Activated effector memory CD4-positive, alpha-beta T cell treated with Interleukin-2 at 50 U/mL for 16 hours (primary cell): Measurements from ENCODE around the gene PRAME.

ENCODE experiments used
- DNase-seq: peaks from one replicate; pipeline ENCODE4 v3.0.0-alpha.2; 2020

The PRAME gene

DNA sequence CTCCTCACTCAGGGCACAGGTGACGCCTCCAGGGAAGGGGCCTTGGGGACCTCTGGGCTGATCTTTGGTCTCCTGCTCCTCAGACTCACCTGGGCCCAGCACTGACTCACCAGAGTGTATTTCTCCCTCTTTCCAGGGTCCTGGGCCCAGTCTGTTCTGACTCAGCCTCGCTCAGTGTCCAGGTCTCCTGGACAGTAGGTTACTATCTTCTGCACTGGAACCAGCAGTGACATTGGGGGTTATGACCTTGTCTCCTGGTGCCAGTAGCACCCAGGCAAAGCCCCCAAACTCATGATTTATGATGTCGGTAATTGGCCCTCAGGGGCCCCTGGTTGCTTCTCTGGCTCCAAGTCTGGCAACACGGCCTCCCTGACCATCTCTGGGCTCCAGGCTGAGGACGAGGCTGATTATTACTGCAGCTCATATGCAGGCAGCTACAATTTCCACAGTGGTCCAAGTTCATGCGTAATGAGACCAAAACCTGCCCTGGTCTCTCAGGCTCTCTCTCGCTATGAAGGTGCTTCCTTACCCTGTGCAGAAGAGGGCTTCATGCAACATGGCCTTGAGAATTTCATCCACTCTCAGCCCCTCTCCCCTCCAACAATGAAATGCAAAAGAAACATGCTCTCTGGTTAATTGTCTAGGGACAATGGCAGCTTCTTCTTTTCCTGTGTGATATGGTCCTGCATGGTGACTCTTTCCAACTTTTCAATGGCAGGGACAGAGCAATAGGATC is 21.0 kb upstream of the PRAME start:
- DNase-seq = no peak

DNA sequence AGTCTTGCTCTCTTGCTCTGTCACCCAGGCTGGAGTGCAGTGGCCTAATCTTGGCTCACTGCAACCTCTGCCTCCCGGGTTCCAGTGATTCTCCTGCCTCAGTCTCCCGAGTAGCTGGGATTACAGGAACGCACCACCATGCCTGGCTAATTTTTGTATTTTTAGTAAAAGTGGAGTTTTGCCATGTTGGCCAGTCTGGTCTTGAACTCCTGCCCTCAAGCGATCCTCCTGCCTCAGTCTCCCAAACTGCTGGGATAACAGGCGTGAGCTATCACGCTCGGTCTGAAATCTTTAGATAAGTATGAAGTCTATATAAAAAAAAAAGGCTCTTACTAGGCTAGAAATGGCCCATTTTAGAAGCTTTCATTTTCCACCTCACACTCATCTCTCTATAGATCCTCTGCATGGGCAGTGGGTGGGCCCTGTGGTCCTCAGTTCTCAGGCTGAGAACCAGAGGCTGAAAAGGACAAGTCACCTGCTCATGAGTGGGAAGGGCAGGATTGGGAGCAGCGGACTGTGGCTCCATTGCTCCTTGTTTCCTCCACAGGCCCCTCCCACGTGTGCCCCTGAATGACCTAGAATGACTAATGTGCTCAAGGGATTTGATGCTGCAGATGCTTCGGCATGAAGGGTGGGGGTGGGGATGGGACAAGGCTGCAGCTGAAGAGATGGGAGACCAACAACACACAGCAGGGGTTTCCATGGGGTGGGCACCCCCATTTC is 19.8 kb upstream of the PRAME start:
- no peak for DNase-seq

DNA sequence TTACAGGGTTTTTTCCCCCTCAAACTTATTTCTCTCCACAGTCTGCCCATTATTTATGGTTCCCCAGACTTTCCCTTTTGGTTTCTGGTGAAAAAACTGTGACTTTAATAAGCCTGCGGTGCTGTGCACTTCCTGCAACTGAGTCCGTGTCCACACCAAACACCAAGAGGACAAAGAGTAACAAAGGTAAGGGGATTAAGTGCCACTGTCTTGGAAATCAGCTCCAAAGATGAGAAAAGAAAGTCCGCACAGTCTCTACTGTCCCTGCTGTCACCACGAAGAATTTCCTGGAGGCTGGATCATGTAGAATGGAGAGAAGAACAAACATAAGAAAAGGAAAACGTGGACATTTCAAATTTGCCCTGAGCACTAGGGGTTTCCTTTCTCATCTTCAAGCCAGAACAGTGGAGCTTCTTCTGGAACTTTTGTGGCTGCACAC is 17.9 kb upstream of the PRAME start:
- DNase-seq = no peak

DNA sequence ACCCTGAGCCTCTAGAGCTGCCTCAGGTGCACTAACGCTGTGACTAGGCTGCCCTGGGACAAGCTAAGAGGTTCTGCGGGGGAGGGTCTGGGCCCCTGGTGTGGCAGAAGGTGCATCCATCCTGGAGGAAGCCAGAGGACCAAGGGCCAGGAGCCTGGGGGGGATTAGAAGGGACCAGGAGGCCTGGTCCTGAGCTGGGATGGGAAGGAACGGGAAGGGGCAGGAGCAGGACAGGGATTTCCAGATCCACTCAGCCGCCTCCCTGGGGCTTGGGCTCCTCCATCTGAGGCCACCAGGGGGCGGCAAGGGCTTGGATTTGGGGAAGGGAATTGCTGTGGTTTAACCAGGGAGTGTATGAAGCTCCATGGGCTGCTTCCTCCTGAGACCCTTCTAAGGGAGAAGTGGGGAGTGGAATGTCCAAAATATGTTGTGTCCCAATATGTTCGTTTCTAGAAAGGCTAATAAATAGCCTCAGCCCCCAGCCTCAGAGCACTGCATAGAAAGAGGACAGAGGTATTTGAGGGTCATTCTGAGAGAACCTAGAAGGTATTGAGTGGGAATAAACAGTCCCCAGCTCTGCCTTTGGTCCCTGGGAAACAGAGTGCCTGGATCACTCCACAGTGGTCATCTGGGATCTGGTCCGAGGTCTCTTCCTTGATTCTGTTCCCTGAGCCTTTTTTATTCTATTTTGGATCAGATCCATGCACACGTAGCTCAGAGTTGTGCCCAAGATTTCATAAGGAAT is 17.4 kb upstream of the PRAME start:
- DNase-seq = no peak

DNA sequence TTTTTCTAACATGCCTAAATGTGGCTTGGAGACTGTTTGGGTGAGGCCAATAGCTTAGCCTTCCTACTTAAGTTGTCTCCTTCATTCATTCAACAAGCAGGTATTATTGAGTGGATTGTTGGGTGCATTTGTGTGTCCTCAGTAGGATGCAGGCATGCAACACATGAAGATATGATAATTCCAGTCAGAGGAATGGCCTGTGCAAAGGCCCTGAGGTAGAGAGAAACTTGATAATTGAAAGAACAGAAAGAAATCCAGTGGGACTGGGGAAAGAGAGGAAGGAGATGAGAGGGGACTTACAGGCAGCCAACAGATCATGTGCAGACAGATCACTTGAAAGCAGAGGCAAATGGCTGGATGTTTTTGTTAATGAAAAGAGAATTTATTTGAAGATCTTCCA is 15.3 kb upstream of the PRAME start:
- DNase-seq = no peak

DNA sequence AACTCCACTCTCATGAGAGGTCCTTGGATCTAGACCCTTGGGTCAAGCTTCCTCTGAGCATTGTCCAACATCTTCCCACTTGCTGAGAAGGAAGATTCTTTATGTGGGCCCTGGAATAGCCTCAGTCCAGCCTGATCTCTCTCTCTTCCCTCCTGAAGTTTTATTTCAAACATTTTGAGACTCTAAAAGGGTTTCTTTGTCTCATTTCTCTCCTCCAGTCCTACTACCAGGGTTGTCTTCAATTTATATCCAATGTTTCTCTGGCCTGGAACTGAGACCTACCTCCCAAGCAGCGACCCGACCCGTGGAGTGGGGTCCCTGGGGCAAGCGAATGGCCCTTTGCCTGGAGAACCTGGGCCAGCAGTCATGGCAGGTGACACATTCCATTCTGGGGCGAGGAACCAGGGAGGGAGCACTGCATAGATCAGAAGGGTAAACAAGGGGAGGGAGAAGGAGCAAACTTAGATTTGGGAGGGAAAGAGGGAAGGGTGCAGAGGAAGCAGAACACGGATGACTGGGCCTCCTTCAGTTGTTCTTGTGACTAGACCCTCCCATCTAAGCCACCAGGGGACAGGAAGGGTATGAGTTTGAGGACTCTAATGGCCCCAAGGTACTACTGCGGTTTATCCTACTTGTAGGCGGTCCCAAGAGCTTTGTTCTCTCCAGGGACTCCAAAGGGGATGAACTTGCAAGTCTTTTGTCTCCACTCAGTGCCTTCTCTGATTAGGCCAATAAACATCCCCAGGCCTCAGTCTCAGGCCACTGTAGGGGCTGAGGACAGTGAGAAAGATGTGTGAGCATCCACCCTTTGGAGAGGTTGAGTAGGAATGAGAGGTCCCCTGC is 14.2 kb upstream of the PRAME start:
- no peak for DNase-seq

DNA sequence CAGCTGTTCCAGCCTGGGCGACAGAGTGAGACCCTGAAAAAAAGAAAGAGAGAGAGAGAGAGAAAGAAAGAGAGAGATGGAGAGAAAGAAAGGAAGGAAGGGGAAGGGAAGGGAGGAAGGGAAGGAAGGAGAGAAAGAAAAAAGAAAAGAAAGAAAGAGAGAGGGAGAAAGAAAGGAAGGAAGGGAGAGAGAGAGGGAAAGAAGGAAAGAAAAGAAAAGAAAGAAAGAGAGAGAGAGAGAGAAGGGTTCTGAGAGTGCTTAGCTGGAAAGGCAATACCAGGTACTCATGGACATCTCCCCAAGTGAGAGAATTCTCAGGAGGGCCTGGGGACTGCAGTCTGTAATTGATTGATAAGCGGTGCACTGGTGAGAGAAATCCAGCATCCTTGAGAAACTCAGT is 12.8 kb upstream of the PRAME start:
- no peak for DNase-seq

DNA sequence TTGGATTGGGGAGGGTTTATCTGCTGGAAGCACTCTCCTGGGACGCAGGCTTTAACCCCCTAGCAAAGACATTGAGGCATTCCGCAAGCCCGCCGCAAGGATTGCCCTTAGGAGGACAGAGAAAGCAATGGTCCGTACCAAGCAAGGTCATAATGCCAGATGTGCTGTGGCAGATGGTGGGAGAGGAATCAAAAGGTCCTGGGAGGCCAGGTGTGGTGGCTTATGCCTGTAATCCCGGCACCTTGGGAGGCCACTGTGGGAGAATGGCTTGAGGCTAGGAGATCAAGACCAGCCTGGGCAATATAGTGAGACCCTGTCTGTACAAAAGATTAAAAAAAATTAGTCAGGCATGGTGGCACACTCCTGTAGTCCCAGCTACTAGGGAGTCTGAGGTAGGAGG is 12.4 kb upstream of the PRAME start:
- no peak for DNase-seq

DNA sequence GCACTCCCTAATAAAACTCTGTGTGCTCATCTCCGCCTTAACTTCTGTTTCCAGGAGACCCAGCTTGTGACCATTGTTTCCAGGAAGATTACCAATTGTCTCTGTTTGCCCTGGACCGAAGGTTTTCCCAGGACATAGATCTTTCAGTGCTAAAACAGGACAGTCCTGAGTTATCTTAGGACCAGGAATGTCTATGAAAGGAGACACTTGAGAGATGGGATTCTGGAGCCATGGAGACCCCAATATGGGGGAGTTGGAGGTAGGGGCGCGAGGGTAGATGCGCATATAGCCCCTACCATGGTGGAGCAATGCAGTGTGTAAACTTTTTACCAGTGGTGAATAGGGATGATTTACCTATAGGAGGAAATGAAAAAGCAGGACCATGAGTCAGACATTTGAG is 10.2 kb upstream of the PRAME start:
- DNase-seq = no peak

DNA sequence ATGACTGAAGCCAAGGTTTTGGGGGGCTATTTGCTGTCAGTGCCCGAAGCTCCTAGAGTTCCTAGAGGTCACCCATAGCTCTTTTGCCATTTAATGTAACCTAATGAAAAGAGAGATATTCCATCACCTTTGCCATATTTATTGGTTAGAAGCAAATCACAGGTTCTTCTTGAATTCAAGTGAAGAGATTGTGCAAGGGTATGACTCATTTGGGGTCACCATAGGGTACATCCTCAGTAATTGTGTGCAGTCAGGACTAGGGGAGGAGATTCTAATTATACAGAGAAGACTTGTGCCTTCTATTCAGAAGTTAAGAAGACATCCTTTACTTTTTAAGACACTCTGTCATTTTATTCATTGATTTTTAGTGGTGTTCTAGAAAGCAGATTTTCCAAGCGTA is 6.9 kb upstream of the PRAME start:
- DNase-seq = no peak

DNA sequence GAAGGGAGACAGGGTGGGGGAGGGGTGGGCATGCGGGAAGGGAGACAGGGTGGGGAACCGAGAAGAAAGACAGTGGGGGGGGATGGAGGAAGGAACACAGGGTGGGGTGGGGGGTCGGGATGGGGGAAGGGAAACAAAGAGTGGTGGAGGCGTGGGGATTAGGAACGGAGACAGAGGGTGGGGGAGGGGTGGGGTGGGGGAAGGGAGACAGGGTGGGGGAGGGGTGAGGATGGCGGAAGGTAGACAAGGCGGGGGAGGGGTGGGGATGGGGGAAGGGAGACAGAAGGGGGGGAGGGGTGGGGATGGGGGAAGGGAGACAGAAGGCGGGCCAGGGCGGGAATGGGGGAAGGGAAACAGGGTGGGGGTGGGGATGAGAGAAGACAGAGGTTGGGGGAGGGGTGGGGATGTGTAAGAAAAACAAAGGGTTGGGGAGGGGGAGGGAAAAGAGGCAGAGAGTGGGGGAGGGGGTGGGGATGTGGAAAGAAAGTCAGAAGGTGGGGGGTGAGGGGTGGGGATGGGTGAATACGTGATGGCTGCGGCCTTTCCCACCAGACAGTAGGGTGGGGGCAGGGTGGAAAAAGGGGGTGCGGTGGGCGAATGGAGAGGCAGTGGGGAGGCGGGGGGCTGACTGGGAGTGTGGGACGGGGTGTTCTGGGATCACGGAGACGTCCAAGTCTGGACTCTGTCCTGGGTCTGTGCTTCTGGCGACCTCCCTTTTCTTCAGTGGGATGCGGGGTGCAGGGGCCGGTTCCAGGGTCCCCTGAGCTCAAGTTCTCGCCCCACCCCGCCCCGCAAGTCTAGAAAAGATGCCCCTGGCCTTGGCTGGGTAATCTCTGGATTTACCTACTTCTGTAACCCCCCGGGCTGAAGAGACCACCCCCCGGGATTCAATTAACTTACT is 744 bp downstream of the PRAME start:
- no peak for DNase-seq

DNA sequence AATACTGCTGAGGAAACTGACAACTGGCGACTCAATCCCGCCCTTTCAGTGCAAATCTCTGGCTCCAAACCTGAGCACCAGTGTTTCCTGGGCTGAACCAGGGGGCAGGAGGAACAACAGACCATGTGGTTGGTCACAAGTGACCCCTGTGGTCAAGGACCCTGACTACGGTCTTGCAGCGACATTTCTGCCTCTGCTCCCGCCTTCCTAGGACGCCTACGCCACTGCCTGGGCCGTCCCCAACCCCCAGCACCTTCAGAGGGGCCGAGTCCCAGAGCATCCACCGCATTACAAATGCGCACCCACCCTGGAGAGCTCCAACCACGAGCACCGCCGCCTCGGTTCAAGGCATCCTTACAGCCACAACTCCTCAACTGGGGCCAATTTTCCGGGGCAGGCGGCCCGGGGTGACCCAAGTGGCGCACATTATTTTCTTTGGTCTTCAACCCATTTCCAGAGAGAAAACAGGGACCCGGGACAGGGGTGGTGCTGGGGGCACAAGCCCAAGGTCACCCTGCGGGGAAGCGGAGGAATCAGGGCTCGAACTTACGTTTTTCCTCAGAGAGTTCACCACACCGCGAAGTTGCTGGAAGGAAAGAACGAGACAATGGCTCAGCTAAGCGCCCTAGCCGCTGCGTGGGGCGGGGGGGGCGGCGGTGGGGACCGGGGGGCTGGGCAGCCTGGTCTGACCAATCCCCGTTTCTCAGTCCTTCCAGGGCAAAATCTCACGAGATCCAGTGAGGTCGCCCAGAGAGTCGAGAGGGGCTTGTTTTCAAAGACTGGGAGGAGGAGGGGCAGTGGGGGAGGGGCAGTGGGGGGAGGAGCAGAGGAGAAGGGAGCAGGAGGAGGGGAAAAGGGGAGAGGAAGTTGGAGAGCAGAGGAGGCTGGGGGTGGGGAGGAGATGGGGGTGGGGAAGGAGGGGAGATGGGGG is 1.8 kb downstream of the PRAME start:
- no peak for DNase-seq

DNA sequence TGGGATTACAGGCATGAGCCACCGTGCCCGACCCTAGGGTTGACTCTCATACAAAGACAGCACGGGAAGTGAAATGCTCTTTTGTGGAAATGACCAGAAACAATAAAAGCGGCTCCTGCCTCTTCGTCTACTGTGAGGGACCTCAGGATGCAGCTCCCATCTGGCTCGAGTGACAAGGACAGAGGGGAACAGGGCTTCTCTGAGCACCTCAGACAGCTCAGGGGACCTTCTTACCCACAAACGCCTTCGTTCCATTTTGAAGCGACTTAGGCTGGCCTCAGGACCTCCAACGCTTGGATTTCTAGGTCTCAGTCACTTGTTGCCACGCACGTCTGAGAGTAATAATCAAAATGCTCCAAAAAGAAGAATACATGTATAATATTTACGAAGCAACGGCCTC is 2.5 kb downstream of the PRAME start:
- no peak for DNase-seq

DNA sequence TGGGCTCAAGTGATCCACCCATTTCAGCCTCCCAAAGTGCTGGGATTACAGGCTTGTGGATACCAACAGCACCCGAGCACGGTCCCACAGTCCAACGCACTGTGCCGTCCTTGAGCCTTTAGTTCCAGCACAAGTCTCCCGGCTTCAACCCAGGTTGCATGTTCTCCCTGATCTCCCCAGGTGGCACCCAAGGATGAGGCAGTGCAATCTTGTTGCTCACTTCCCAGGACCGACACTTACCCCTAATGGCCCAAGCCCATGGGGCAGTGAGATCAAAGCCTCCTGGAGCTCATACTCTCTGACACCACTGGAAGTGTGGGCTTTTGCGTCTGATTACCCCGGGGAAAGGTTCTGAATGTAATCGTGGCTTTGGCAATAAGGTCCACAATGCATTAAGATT is 3.5 kb downstream of the PRAME start:
- no peak for DNase-seq

DNA sequence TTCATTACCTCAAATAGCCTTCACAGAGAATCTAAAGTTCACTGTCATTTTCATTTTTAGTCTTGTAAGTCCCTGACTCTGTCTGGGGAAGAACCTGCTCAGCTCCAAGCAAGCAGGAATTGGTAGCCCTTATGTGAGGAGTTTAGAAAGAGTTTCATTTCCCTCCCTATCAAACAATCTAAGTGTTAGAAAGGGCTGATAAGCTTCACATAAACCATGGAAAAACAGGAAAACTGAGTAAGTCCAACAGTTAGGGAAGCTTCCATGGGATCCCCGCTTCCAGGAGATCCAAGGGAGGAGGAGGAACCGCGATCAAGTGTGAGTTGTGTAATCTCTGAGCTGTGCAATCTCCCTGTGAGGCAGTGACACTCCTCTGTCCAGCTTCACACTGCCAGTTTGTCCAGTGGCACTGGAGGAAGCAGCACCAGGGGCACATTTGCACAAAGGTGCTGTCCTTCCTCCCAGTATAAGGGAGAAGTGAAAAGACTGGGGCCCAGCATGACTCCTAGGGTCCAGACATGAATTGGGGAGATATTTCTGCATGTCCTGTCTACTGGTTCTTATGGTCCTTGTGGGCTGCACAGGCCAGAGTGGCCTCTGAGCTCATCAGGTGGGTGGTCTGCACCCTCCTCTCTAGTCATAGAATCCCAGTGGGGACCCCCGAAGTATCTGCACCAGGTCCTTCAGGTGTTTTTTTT is 4.3 kb downstream of the PRAME start:
- DNase-seq = no peak

DNA sequence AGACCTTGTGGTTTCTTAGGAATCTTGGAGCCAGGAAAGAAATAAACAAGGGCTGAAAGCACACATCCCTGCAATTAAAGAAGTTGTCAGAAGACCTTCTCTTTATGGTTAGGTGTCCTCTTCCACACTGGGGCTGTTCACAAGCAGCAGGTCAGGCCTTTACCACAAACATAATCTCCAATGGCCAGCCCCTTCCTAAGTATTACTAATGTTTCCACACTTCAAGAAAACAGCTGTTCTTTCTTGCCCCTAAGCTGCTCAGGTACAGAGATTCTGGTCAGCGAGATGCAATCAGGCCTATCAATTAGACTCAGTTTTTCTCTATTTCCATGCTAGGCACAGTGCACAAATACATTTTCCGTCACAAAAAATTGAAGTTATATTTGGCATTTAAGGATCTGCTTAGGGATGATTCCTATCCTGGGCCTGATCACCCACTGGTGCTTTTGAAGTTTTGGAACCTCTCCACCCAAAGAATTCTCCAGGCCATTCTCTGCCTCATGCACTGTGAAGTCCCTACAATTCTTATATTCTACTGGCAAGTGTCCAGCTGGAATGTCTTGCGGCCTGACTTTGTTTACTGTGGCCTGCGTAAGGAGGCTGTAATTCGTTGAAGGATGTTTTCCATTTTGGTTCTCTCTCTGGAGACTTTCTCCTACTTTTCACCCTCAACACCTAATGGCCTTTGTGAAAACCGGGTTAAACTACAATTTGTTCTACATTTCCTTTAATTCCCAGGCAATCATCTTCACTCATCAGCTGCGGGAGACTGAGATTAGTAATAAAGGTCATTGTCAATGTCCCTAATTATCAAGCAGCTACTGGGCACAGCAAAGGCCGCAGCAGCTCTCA is 5.1 kb downstream of the PRAME start:
- DNase-seq = no peak

DNA sequence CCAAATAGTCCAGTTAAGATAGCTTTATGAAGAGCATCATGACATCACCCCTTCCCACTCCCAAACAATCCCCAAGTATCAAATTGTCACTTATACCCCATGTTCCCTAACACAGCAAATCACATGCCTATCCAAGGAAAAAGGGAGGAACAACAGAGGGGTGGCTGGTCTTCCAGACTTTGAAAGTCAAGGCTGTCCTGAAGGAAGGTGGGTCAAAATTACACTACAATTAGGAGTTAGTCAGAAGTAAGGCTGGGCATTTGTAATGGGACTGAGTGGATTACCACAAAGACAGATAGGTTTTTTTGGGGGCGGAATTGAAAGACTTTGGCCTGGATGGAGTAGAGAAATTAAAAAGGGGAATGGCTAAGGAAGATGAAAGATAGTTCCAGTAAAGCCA is 5.9 kb downstream of the PRAME start:
- no peak for DNase-seq

DNA sequence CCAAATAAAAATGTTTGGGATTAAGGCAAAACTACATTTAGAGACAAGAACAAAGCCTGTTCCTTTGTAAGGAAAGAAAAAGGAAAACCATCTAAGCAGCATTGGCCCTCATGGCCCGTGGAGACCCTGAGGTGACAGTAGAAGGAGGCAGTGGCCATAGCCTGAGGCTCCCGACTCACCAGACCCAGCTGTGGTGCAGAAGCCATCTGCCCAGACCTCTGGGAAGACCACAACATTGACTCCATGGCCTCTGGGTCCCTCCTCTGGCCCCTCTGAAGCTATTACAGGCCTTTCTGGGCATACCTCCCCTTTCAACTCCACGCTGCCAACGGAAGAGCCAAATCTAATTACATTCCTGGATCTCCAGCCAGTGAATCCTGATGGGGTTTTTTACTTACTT is 6.4 kb downstream of the PRAME start:
- DNase-seq = no peak

DNA sequence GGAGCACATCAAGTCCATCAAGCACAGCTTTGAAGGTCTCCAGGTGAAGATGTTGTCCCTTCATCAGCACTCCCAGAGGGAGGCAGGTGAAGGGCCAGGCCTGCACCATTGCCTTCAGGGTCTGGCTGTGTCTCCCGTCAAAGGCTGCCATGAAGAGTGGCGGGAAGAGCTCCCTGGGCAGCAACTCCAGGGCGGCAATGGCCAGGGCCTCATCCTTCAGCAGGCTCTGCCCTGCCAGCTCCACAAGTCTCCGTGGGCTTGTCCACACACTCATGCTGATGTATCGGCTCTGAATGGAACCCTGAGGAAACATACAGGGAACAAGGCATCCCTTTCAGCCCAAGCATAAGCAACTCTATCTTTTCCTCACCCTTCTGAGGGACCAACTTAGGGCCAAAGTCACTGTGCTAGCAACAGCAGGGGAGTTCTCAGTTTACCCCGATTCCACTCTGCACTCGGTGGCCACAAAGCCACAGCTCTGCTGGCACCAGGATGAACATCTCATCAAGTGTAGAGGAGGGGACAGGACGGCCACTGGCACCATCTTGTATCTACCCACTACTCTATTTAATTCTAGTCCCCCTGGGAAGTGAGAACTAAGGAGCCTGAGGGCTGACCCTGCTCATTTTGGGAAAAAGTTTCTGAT is 8.2 kb downstream of the PRAME start:
- DNase-seq = no peak
